HG02623 (cell line): ENCODE results near the gene RNF208.
A peak's percentile ranks its signal among the peaks of the same experiment; 100 is the strongest.

Source experiments
- ATAC-seq: cut with Tn5 transposase; IDR thresholded peaks from one replicate; pipeline ENCODE4 v1.9.1; 2021; ENCODE audit warnings: moderate library complexity; ENCODE audit not compliant: unreplicated experiment

Gene RNF208

DNA sequence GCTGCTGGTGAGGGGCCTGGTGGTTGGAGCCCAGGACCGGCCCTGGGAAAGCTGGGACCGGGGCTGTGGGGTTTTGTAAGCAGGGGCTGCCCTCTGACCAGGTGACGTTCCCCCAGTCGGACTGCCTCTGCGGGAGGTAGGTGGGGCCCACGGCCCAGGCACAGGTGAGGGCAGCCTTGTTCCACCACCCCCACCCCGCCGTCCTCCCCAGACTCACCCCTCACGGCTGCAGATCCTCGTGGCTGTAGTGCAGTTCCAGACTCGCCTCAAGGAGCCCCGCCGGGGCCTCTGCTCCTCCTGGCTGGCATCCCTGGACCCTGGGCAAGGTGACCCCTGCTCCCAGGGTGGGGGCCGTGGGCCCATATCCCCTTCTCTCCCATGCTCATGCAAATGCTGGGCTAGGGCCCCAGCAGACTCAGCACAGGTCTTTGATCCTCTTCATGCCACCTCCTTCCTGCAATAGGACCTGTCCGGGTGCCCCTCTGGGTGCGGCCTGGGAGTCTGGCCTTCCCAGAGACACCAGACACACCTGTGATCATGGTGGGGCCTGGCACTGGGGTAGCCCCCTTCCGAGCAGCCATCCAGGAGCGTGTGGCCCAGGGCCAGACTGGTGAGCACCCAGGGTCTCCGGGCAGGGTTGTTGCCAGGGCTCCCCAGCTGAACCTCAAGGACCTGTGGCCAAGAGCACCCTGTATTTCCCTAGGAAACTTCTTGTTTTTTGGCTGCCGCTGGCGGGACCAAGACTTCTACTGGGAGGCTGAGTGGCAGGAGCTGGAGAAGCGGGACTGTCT is 6.6 kb downstream of the RNF208 start:
- no peak for ATAC-seq

DNA sequence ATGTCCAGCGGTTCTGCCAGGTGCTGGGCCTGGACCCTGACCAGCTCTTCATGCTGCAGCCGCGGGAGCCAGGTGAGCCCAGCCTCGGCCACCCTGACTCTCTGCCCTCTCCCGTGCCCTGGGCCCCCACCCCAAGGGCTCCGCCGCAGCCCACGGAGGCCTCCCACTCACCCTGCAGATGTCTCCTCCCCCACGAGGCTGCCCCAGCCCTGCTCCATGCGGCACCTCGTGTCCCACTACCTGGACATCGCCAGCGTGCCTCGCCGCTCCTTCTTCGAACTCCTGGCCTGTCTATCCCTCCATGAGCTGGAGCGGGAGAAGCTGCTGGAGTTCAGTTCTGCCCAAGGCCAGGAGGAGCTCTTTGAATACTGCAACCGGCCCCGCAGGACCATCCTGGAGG is 7.4 kb downstream of the RNF208 start:
- no peak for ATAC-seq

DNA sequence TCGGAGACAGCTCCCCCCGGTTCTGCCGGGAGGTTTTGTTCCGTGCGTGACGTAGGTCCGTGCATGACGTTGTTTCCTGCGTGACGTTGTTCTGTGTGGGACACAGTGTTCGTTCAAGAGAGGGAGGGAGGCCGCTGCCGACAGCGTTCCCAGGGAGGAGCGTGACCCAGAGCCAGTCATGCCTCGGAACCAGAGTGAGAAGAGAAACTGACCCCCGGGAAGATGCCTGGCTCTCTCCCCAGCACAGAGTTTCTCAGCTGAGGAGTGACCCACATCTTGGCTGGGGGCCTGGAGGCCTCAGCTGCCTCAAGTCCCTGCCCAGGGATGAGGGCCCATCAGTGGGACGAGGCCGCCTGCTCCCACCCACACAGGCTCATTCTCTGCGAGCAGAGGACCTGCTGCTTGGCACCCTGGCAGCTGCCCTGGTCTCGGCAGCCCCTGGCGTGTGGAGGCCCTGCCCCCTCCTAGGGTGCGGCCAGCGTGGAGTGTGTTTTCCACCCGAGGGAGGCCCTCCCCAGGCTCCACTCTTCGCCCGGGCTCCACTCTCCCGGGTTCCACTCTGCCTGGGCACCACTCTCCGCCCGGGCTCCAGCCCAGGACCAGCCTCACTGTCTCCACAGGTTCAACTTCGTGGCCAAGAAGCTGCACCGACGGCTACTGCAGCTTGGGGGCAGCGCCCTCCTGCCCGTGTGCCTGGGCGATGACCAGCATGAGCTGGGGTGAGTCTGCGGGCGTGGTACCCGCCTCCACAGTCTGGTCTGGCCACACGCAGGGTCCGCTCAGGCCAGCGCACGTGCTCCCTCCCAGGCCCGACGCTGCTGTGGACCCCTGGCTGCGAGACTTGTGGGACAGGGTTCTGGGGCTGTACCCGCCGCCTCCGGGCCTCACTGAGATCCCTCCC is 8.6 kb downstream of the RNF208 start:
- no peak for ATAC-seq

DNA sequence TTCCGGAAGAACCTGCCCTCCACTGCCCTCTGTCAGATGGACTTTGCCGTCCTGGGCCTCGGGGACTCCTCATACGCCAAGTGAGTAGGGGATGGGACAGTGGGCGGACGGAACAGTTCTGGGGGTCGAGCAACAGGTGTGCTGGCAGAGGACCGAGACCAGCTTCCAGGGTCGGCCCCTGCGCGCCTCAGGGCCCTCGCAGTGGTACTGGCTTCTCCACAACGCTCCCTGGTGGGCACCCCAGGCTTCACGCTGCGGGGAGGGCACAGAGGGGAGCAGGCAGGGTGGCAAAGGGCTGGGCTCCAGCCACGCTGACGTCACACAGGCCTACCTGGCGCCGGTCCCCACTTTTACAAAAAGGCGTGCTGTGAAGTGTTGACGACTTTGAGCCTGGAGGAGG is 9.5 kb downstream of the RNF208 start:
- no peak for ATAC-seq

DNA sequence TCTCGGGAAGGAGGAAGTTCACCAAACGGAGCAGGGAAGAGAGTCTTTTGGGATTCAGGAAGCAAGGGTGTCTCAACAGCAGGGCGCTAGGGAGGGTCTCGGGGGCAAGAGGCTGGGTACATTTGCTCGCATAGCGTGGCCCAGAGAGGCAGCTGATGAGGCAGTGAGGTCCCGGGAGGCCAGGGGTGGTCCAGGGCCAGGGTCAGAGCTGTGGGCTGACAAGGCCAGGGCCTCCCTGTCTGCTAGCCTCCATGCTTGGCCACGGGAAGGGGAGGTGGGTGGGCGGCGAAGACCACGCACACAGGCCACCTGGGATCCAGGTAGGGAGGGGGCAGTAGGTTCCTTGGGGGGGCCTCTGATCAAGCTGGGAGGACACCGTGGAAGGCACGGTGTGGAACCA is 10.5 kb downstream of the RNF208 start:
- no peak for ATAC-seq

DNA sequence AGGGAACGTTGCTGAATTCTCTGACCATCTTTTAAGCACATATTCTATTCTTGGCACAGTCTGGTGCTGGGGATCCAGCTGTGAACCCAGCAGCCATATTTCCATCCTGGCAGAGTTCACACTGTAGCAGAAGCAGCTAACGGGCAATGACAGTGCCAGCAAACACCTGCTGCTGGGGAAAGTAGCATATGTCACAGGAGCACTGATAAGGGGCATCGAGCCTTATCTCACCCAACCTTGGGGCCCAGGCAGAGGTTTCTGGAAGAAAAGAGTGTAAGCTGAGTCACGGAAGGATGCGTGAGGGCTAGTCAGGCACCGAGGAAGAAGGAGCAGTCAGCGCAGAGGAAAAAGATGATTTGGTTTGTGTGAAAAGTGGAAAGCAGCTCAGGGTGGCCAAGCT is 15.4 kb downstream of the RNF208 start:
- ATAC-seq: no peak

DNA sequence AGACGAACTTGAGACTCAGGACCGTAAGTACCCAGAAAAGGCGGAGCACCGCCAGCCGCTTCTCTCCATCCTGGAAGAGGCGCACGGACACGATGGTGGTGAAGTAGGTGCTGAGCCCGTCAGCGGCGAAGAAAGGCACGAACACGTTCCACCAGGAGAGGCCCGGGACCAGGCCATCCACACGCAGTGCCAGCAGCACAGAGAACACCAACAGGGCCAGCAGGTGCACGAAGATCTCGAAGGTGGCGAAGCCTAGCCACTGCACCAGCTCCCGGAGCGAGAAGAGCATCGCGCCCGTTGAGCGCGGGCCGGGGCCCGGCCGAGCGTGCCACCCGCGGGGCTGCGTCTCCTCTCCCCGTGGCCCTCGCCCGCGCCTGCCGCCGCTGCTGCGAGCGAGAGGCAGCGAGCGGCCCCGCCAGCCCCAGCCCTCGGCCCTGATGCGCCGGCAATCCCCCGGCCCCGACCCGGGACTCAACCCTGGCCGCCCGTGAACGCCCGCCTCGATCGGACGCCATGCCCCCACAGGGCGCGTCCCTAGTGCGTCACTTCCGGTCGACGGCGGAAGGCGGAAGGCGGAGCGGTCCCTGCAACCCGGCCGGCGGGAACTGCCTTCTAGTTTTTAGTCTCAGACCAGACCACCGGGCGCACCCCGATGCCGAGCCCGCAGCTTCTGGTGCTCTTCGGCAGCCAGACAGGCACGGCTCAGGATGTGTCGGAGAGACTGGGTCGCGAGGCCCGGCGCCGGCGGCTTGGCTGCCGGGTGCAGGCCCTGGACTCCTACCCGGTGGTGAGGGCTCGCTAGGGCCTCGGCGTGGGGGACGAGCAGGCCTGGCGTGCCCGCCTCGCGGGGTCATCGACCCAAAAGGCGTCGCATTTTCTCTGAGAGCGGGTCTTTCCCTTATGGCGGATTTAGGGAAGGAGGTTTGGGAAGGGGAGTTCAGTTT is 16.6 kb downstream of the RNF208 start, which contains the start of the genes NDOR1 and TMEM203:
Gene NDOR1 (plus strand): TSS at position 575 of the 944 bp plus-strand sequence. CDS start 78 bp downstream, at position 653.
Gene TMEM203 (minus strand): TSS at position 523 of the 944 bp plus-strand sequence. CDS start 234 bp downstream, at position 289.
- ATAC-seq: peak; percentile 34

DNA sequence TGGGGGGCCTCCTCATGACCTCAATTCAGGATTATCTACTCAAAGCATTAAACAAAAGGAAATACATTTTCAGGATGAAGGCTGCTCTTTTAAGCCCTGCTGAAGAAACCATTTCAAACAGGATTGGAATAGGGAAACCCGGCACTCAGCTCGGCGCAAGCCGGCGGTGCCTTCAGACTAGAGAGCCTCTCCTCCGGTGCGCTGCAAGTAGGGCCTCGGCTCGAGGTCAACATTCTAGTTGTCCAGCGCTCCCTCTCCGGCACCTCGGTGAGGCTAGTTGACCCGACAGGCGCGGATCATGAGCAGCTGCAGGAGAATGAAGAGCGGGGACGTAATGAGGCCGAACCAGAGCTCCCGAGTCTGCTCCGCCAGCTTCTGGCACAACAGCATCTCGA is 17.3 kb downstream of the RNF208 start:
- ATAC-seq: no peak

DNA sequence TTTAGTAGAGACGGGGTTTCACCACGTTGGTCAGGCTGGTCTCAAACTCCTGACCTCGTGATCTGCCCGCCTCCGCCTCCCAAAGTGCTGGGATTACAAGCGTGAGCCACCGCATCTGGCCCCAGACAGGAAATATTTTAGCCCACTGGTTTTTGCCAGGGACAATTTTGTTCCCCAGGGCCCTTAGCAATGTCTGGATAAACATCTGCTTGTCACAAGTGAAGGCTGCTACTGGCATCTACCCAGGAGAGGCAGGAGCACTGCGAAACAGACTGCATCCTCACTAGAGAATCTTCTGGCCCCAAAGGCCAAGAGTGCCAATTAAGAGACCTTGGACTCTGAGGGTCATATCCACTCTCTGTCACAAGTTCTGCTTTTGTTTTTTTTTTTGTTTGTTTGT is 19.1 kb downstream of the RNF208 start:
- ATAC-seq: no peak

DNA sequence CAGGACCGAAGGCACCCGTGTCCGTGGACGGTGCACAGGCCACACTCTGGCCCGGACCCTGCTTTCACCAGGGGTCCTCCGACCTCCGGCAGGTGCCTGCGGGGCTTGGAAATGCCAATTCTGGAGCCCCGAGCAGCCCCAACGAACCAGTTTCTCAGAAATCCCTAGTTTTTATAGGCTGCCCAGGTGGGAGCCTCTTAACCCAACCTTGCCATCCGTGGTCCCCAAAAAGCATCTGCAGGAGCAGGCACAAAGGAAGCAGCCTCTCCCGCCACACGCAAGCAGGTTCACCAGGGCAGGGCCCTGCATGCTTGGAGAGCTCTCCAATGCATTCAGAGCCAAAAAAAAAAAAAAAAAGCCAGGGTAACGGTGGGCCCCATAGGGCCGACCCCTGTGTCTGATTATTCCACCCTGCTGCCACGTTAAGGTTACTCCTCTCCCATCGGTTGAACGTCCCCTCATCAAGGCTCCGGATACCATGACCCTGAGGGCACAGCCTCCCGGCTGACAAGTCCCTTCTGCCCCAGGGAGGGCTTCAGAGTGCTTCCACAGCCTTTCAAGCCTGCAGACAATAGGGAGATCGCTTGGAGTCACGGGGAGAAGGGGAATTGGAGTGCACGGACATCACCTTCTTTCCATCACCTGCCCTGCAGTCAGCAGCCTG is 20.7 kb downstream of the RNF208 start:
- ATAC-seq: no peak

DNA sequence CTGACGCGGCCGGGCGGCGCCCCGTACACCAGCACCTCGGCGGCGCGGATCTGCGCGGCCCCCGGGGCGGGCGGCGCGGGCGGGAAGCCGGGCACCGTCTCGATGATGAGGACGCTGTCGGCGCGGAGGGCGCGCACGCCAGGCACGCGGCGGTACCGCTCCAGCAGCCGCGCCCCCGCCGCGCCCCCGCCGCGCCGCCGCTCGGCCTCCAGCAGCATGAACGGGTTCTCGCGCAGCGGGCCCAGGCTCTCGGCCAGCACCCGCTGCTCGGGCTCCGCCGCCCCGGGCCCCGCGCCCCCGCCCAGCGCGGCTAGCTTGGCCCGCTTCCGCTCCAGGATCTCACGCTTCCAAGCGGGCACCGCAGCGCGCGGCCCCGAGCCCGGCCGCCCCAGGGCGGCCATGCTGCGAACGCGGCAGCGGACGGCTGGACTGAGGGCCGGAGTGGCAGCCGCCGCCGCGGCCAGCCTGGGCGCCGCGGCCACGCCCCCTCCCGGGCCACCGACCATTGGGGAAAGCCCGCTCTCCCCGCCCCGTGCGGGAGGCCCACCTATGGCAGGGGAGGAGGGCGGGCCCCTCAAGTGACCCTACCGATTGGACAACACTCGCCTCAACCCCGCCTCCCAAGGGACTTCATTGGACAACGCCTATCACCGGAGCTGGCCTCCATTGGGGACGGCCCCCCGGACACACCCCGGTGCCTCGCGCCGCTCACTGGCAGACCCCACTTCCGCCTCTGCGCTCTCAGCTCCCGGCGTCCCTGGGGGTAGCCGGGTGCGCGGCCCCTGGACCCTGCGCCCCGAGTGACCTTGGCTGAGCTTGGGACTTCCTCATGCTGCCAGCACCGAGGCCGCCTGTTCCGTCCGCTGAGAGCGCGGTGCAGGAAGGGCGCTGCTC is 21.5 kb downstream of the RNF208 start, which contains the start of gene TPRN:
Gene TPRN (minus strand): TSS at position 431 of the 894 bp plus-strand sequence. CDS start 30 bp downstream, at position 401.
- peak; percentile 82 for ATAC-seq

DNA sequence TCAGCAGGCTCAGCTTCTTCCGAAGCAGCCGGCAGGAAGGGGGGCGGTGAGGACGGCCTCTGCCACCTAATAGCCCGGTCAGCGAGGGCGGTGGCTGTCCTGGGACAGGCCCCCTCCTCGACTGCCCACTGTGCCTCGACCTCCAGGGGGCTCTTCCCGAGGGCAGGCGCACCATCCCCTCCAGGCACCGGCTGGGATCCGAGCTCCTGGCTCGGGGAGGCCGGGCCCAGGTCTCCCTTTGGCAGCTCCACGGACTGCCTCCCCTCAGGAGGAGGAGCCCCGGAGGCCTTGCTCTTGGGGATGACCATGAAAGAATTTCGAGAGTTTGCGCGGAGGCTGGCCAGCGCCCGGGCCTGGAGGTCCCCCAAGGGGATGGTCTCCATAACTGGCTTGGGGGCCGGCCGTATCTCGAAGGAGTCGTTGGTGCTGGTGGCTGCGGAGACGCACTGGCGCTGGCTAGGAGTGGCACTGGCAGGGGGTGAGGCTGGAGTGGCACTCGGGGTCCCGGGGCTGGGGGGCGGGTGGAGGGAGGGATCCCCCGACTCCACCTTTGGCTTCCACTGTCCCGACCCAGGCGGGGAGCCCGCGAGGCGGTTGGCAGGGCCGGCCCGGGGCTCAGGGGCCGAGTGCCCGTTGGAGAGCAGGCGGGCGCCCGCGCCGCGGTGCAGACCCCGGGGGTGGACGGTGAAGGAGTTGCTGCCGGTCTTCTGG is 22.5 kb downstream of the RNF208 start:
- no peak for ATAC-seq

DNA sequence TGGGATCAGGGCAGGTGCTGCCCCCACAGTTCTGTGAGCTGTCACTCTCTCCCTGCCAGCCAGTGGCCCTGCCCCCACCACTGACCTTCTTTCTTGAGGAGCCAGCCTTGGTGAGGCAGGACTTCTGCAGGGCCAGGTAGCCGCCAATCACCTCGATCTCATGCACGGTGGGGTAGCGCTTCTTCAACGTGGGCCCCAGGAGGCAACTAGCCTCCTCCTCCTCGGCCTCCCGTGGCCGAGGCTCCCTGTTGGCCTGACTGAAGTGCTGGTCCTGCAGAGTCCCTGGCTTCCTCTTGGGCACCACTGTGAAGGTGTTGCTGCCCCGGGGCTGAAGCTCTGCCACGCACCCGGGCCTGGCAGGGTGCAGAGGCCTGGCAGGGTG is 23.1 kb downstream of the RNF208 start:
- no peak for ATAC-seq

DNA sequence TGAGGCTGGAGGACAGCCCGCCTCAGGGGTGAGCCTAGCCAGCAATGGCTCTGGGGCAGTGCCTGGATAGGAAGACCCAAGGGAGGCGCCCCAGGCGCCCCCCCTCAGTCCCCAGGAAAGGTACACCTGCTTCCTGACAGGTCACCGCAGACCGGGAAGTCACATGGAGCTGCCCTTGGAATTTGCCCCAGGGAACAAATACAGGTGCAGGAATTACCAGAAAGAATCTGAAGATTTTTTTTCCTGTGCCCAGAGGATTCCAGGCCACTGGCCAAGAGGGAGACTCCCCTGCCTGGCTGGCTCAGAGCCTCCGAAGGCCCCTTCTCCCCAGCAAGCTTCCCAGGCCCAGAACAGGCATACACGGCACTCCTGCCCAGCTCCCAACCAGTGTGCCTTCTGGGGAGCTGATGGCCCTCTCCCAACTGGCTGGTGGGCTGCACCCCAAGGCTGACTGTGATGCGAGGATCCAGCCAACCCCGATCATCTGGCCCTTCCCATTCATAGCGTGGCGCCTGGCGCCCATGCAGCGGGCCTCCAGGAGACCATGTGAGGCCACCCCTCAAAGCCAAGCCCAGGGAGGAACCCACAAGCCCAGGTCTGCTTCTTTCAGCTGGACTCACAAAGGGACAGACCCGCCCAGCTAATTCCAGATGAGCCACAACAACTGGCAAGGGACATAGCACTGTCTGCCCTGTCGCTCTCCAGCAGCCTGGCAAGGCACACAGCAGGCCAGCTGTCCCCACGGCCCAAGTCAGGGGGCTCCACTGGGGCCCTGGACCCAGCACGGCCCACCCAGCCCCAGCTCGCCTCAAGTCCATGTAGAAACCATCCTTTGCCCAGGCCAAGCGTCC is 23.8 kb downstream of the RNF208 start:
- ATAC-seq: no peak

DNA sequence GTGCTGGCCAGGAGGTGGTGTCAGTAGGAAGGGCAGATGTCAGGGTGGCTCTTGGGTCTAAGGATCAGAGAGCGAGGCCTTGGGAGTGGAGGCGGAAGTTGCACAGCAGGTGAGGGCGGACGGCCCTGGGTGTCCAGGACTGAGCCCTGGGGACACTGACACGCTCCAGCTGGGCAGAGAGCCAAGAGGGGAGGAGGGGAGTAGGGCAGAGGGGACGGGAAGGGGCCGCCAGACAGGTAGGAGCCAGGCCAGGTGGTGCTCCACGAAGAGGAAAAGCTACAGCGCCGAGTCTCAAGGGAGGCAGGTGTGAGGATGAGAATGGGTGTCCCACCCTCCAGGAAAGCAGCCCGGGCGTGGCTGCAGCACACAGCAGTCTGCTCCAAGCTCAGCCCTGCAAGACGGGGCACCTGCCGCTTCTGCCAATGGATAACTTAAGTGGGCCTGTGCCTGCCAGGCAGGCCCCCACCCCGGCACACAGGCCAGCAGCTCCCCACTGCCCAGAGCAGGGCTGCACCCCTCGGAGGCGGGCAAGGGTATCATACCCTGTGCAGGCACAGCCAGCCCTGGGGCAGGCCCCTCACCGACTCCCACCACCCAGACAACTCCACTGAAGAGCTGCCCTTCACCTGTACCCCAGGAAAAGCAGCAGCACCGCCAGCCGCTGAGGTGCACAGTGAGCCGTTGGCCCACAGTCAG is 26.4 kb downstream of the RNF208 start:
- no peak for ATAC-seq

DNA sequence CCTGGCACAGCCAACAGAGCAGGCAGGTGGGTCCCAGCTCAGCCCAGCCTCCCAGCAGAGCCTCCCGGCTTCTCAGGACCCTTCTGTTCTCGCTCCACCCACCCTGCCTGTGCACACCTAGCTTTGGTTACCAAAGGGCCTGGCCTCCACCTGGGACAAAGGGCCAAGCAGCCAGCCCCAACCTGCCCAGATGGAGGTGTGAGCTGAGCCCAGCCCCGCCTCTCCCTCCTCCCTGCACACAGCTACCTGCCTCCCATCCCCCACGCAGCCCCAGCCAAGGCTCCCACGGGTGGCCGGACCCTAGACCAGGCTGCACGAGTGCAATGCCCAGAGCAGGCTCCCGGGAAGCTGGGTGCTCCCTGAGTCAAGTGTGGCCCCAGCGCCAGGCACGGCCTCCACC is 27.1 kb downstream of the RNF208 start:
- no peak for ATAC-seq

DNA sequence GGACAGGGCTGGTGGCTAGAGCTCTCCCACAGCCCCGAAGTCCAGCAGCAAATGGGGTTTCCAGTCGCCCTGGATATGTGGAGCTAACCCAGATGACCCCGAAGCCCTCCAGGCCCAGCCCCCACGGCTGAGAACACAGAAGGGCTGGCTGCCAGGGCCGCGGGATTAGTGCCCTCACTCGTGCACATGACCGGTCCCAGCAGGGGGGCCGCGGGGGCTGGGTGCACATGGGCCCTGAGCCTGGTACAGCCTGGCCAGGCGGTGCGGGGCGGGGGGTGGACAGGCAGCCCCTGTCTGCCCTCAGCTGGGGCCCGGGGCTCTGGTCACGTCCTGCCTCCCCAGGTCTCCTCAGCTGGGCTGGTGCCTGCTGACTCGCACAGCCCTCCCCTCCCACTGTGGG is 27.7 kb downstream of the RNF208 start:
- no peak for ATAC-seq
